Adrenal gland (tissue), 5 donors: ENCODE results near the gene CNPPD1.

ENCODE experiments used
- CTCF ChIP-seq, 6 experiments: fragments of 450-650 bp in 4 of 6; fragments of 200-600 bp in 2 of 6; sonication (generic) in 1 of 6; IDR thresholded peaks; 1 replicate in 5 of 6; 2 replicates in 1 of 6; pipeline versions ENCODE4 v1.5.1 to v1.8.0; 2016 to 2021; ENCODE audit warnings: antibody characterized with exemption in 6 of 6, mild to moderate bottlenecking in 2 of 6, moderate library complexity in 1 of 6
- POLR2A ChIP-seq, 2 donors: fragments of 450-650 bp; IDR thresholded peaks; one replicate each; pipeline ENCODE4 v1.6.1; 2017; ENCODE audit warnings: antibody characterized with exemption in 2 of 2, mild to moderate bottlenecking in 2 of 2, moderate library complexity in 1 of 2
- donor health status: DM: no; HTN: no; CAD: no.

DNA sequence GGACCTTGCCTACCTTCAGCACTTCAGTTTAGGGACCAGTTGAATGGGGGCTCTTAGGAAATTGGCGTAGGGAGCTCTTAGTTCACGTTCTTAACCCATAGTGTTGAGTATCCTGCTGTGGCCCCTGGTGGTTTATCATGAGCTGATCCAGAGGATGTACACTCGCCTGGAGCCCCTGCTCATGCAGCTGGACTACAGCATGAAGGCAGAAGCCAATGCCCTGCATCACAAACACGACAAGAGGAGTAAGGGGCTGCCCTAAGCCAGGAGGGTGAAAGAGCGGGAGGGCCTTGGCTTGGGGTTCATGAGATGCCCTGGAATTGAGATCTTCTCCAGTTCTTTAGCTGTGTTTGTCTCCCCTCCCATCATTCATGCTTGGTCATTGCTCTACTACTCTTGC, 4.2 kb upstream of the CNPPD1 start:
- TF ChIP-seq CTCF (IDR thresholded peaks at IDR 0.05) (no peak), POLR2A (IDR thresholded peaks at IDR 0.05) (no peak)
